DOHH2 (cell line): ENCODE data around the gene TEAD4.

Source experiments
- EZH2phosphoT487 ChIP-seq: fragments of 200-600 bp; sonication (generic); IDR thresholded peaks from 2 replicates; pipeline ENCODE4 v1.6.1; 2017; ENCODE audit warnings: borderline replicate concordance, mild to moderate bottlenecking, antibody characterized with exemption, low read length, moderate library complexity, mixed read lengths
- TF ChIP-seq, protein P1 (sequence below): fragments of 200-600 bp; sonication (generic); IDR thresholded peaks from one replicate; pipeline ENCODE4 v1.5.1; 2014; ENCODE audit warnings: antibody characterized with exemption, mild to moderate bottlenecking, low read depth, low read length; ENCODE audit not compliant: poor library complexity, severe bottlenecking

DNA sequence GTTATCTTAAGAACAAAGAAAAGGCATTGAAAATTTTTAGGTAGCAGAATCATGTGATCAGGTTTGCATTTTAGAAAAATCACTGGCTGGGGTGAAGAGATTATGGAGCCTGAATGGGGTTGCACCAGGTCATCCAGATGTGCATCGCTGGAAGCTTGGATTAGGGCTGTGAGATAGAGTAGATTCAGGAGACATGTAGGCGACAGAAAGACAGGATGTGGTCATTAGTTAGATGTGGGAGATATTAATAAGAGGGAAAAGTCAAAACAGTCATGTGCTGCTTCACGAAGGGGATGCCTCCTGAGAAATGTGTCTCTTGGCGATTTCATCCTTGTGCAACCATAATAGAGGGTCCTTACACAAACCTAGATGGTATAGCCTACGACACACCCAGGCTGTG lies 25.1 kb downstream of the TEAD4 start:
- TF ChIP-seq, protein P1, sequence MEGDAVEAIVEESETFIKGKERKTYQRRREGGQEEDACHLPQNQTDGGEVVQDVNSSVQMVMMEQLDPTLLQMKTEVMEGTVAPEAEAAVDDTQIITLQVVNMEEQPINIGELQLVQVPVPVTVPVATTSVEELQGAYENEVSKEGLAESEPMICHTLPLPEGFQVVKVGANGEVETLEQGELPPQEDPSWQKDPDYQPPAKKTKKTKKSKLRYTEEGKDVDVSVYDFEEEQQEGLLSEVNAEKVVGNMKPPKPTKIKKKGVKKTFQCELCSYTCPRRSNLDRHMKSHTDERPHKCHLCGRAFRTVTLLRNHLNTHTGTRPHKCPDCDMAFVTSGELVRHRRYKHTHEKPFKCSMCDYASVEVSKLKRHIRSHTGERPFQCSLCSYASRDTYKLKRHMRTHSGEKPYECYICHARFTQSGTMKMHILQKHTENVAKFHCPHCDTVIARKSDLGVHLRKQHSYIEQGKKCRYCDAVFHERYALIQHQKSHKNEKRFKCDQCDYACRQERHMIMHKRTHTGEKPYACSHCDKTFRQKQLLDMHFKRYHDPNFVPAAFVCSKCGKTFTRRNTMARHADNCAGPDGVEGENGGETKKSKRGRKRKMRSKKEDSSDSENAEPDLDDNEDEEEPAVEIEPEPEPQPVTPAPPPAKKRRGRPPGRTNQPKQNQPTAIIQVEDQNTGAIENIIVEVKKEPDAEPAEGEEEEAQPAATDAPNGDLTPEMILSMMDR = no peak
- no peak for TF ChIP-seq EZH2phosphoT487
